ENCODE results near the gene DENND1A.

DNA sequence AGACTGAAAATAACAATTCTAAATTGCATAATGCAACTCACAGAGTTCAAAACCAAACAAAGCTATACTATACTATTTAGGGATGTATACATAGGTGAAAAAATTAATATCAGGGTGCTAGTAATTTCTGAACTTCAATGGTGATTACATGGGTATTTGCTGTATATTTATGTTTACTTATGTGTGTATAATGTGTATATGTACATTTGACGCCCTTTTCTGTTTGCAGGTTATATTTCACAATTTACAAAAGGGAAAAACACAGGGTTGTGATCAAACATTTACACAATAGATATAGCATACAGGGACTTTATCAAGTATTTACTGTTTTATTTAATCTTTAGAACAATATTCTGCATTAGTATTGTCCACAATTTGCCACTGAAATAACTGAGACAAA, 184.0 kb downstream of the DENND1A start:
- TF ChIP-seq, protein P1, sequence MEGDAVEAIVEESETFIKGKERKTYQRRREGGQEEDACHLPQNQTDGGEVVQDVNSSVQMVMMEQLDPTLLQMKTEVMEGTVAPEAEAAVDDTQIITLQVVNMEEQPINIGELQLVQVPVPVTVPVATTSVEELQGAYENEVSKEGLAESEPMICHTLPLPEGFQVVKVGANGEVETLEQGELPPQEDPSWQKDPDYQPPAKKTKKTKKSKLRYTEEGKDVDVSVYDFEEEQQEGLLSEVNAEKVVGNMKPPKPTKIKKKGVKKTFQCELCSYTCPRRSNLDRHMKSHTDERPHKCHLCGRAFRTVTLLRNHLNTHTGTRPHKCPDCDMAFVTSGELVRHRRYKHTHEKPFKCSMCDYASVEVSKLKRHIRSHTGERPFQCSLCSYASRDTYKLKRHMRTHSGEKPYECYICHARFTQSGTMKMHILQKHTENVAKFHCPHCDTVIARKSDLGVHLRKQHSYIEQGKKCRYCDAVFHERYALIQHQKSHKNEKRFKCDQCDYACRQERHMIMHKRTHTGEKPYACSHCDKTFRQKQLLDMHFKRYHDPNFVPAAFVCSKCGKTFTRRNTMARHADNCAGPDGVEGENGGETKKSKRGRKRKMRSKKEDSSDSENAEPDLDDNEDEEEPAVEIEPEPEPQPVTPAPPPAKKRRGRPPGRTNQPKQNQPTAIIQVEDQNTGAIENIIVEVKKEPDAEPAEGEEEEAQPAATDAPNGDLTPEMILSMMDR (IDR thresholded peaks at IDR 0.05) = no peak
- TF ChIP-seq POLR2AphosphoS5 (IDR thresholded peaks at IDR 0.05) = no peak
- no peak for TF ChIP-seq POLR2A (IDR thresholded peaks at IDR 0.05)
